ENCODE measurements around the gene RBPJL.
A peak's percentile ranks its signal among the peaks of the same experiment; 100 is the strongest.

- TF ChIP-seq CTCF (IDR thresholded peaks at IDR 0.05) (no peak), POLR2A (IDR thresholded peaks at IDR 0.05) (no peak), POLR2AphosphoS5 (IDR thresholded peaks at IDR 0.05) (peak; percentile 53 to 76 (median 61)), EP300 (IDR thresholded peaks at IDR 0.05) (no peak)
Measured at GRCh38 chr20:45354423-45355208, 48.0 kb downstream of the RBPJL start.
